ENCODE data around the gene MICU1. TPM values are rescaled to one million over a fixed set of nuclear protein-coding genes. Genes with fewer than 3 reads are reported as not detected.
A peak's percentile ranks its signal among the peaks of the same experiment; 100 is the strongest.

MICU1 gene
- total RNA-seq, 1 donor from 2014 or later: 28.7 TPM

GRCh38 chr10:72365106-72365895 lies 260.6 kb downstream of the MICU1 start:
- Histone ChIP-seq H4K20me1 (ENCODE audit: insufficient read depth, low read length) (no peaks in the 10 kb centered on the region), H3K9ac (ENCODE audit: low read length) (no peak overlapping the region), H3K27me3 (ENCODE audit: insufficient read depth, low read length) (no peaks in the 10 kb centered on the region), H3K9me3 (ENCODE audit: insufficient read depth, low read depth, low read length) (no peaks in the 10 kb centered on the region), H3K79me2 (ENCODE audit: insufficient read depth, low read length) (no peaks in the 10 kb centered on the region), H3K36me3 (ENCODE audit: insufficient read depth, low read length) (peaks cover 3% of the 10 kb centered on the region), H3K4me1 (ENCODE audit: insufficient read depth, low read length) (peaks cover 10% of the 10 kb centered on the region), H3K4me2 (ENCODE audit: low read length) (no peak overlapping the region), H3K4me3 (ENCODE audit: insufficient read depth, low read depth, low read length) (no peak overlapping the region), H3K27ac (ENCODE audit: low read depth, low read length) (no peak overlapping the region), H2AFZ (ENCODE audit: low read depth, low read length) (no peak overlapping the region)
- H3K4me3 Mint-ChIP-seq (ENCODE audit: unreplicated experiment): no peak overlapping the region
- peak overlapping the region; percentile 66 for H3K27ac Mint-ChIP-seq (ENCODE audit: unreplicated experiment)
- FAIRE-seq (no peak), DNase-seq (ENCODE audit: low read depth) (no peak)
- no peaks in the 10 kb centered on the region for H3K27me3 Mint-ChIP-seq (ENCODE audit: low read depth, unreplicated experiment)
- TF ChIP-seq, protein P1, sequence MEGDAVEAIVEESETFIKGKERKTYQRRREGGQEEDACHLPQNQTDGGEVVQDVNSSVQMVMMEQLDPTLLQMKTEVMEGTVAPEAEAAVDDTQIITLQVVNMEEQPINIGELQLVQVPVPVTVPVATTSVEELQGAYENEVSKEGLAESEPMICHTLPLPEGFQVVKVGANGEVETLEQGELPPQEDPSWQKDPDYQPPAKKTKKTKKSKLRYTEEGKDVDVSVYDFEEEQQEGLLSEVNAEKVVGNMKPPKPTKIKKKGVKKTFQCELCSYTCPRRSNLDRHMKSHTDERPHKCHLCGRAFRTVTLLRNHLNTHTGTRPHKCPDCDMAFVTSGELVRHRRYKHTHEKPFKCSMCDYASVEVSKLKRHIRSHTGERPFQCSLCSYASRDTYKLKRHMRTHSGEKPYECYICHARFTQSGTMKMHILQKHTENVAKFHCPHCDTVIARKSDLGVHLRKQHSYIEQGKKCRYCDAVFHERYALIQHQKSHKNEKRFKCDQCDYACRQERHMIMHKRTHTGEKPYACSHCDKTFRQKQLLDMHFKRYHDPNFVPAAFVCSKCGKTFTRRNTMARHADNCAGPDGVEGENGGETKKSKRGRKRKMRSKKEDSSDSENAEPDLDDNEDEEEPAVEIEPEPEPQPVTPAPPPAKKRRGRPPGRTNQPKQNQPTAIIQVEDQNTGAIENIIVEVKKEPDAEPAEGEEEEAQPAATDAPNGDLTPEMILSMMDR (IDR thresholded peaks at IDR 0.05; ENCODE audit: insufficient read depth, low read depth, low read length): no peak
- no peak for TF ChIP-seq EZH2 (IDR thresholded peaks at IDR 0.05; ENCODE audit: insufficient read depth, low read length)
- peaks cover 6% of the 10 kb centered on the region for H3K4me1 Mint-ChIP-seq (ENCODE audit: low read depth, unreplicated experiment)
- no peaks in the 10 kb centered on the region for H3K9me3 Mint-ChIP-seq (ENCODE audit: unreplicated experiment)
- peaks cover 11% of the 10 kb centered on the region for H3K36me3 Mint-ChIP-seq (ENCODE audit: low read depth, unreplicated experiment)

- no peak overlapping the region for H3K4me3 ChIP-seq (ENCODE audit: insufficient read depth, low read depth, low read length)
- TF ChIP-seq EZH2 (IDR thresholded peaks at IDR 0.05; ENCODE audit: insufficient read depth, low read length): no peak
- TF ChIP-seq, protein P1 (IDR thresholded peaks at IDR 0.05; ENCODE audit: insufficient read depth, low read depth, low read length): peak; percentile 95
- H4K20me1 ChIP-seq (ENCODE audit: insufficient read depth, low read length): no peaks in the 10 kb centered on the region
- H3K27me3 Mint-ChIP-seq (ENCODE audit: low read depth, unreplicated experiment): no peaks in the 10 kb centered on the region
- H3K27ac ChIP-seq (ENCODE audit: low read depth, low read length): peak overlapping the region; percentile 58
- H3K27ac Mint-ChIP-seq (ENCODE audit: unreplicated experiment): peak overlapping the region; percentile 96
- no peak overlapping the region for H3K4me3 Mint-ChIP-seq (ENCODE audit: unreplicated experiment)
- no peaks in the 10 kb centered on the region for H3K79me2 ChIP-seq (ENCODE audit: insufficient read depth, low read length)
- peaks cover 10% of the 10 kb centered on the region for H3K4me1 ChIP-seq (ENCODE audit: insufficient read depth, low read length)
- H3K4me2 ChIP-seq (ENCODE audit: low read length): peak overlapping the region; percentile 59
- H3K4me1 Mint-ChIP-seq (ENCODE audit: low read depth, unreplicated experiment): peaks cover 6% of the 10 kb centered on the region
- peaks cover 3% of the 10 kb centered on the region for H3K36me3 ChIP-seq (ENCODE audit: insufficient read depth, low read length)
- H2AFZ ChIP-seq (ENCODE audit: low read depth, low read length): peak overlapping the region; percentile 89
- no peaks in the 10 kb centered on the region for H3K9me3 ChIP-seq (ENCODE audit: insufficient read depth, low read depth, low read length)
- no peaks in the 10 kb centered on the region for H3K9me3 Mint-ChIP-seq (ENCODE audit: unreplicated experiment)
- DNase-seq (ENCODE audit: low read depth) (peak; percentile 78), FAIRE-seq (peak; percentile 81)
- H3K27me3 ChIP-seq (ENCODE audit: insufficient read depth, low read length): no peaks in the 10 kb centered on the region
- H3K36me3 Mint-ChIP-seq (ENCODE audit: low read depth, unreplicated experiment): peaks cover 10% of the 10 kb centered on the region
- peak overlapping the region; percentile 46 for H3K9ac ChIP-seq (ENCODE audit: low read length)
Measured at GRCh38 chr10:72364239-72364777, 261.6 kb downstream of the MICU1 start.

DNA sequence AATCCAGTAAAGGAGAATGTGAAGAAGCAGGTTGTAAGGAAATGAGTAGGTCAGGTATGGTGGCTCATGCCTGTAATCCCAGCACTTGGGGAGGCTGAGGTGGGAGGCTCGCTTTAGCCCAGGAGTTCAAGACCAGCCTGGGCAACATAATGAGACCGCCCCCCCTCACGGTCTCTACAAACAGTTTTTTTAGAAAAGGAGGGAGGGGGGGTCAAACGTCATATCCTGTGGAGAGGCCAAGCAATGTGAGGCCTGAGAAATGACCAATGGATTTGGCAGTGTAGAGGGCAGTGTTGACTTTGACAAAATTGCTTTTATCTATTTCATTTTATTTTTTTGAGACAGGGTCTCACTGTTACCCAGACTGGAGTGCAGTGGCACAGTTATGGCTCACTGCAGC lies 268.9 kb downstream of the MICU1 start:
- Histone ChIP-seq H2AFZ (ENCODE audit: low read depth, low read length) (no peak overlapping the region), H3K9ac (ENCODE audit: low read length) (no peak overlapping the region), H3K27me3 (ENCODE audit: insufficient read depth, low read length) (no peaks in the 10 kb centered on the region), H3K27ac (ENCODE audit: low read depth, low read length) (no peak overlapping the region), H3K4me3 (ENCODE audit: insufficient read depth, low read depth, low read length) (no peak overlapping the region), H3K36me3 (ENCODE audit: insufficient read depth, low read length) (peaks cover 3% of the 10 kb centered on the region), H3K79me2 (ENCODE audit: insufficient read depth, low read length) (peaks cover 24% of the 10 kb centered on the region), H3K4me2 (ENCODE audit: low read length) (no peak overlapping the region), H4K20me1 (ENCODE audit: insufficient read depth, low read length) (peaks cover 23% of the 10 kb centered on the region), H3K9me3 (ENCODE audit: insufficient read depth, low read depth, low read length) (no peaks in the 10 kb centered on the region), H3K4me1 (ENCODE audit: insufficient read depth, low read length) (peaks cover 9% of the 10 kb centered on the region)
- H3K9me3 Mint-ChIP-seq (ENCODE audit: unreplicated experiment): no peaks in the 10 kb centered on the region
- no peak overlapping the region for H3K27ac Mint-ChIP-seq (ENCODE audit: unreplicated experiment)
- DNase-seq (ENCODE audit: low read depth) (no peak), FAIRE-seq (no peak)
- TF ChIP-seq, protein P1 (IDR thresholded peaks at IDR 0.05; ENCODE audit: insufficient read depth, low read depth, low read length): no peak
- TF ChIP-seq EZH2 (IDR thresholded peaks at IDR 0.05; ENCODE audit: insufficient read depth, low read length): no peak
- H3K4me1 Mint-ChIP-seq (ENCODE audit: low read depth, unreplicated experiment): peaks cover 17% of the 10 kb centered on the region
- H3K4me3 Mint-ChIP-seq (ENCODE audit: unreplicated experiment): no peak overlapping the region
- H3K36me3 Mint-ChIP-seq (ENCODE audit: low read depth, unreplicated experiment): no peaks in the 10 kb centered on the region
- H3K27me3 Mint-ChIP-seq (ENCODE audit: low read depth, unreplicated experiment): no peaks in the 10 kb centered on the region

Measured in astrocyte (in vitro differentiated cells and primary cell).